ENCODE data around the gene SLC15A4.
"Not testable (repeated sequence)": the region's sequence is repeated elsewhere in the genome, so short reads cannot be mapped to it uniquely, and the experiment has no call there.

Gene SLC15A4

GRCh38 chr12:128823916-128824839 lies at the start of gene SLC15A4:
Gene SLC15A4 (minus strand): TSS chr12:128823958. CDS start chr12:128823943, 15 bp downstream.
- peak; percentile 84 to 87 for DNase-seq (ENCODE audit: low read depth in 2 of 2, low spot score in 1 of 2)

GRCh38 chr12:128872303-128872702 lies 48.5 kb upstream of the SLC15A4 start:
- DNase-seq (ENCODE audit: low read depth in 2 of 2, low spot score in 1 of 2): no peak

GRCh38 chr12:128871516-128871892 lies 47.7 kb upstream of the SLC15A4 start:
- DNase-seq (ENCODE audit: low read depth in 2 of 2, low spot score in 1 of 2): no peak

GRCh38 chr12:128867466-128867865 lies 43.7 kb upstream of the SLC15A4 start:
- no peak for DNase-seq (ENCODE audit: low read depth in 2 of 2, low spot score in 1 of 2)

- no peak for DNase-seq (ENCODE audit: low read depth in 2 of 2, low spot score in 1 of 2)
Observed at GRCh38 chr12:128864516-128865186, 40.9 kb upstream of the SLC15A4 start.

GRCh38 chr12:128863957-128864356 lies 40.2 kb upstream of the SLC15A4 start:
- DNase-seq (ENCODE audit: low read depth in 2 of 2, low spot score in 1 of 2): no peak

- no peak for DNase-seq (ENCODE audit: low read depth in 2 of 2, low spot score in 1 of 2)
Observed at GRCh38 chr12:128861226-128862016, 37.7 kb upstream of the SLC15A4 start.

- DNase-seq (ENCODE audit: low read depth in 2 of 2, low spot score in 1 of 2): no peak
Observed at GRCh38 chr12:128859311-128859710, 35.6 kb upstream of the SLC15A4 start.

- no peak for DNase-seq (ENCODE audit: low read depth in 2 of 2, low spot score in 1 of 2)
Observed at GRCh38 chr12:128857133-128857763, 33.5 kb upstream of the SLC15A4 start.

- no peak for DNase-seq (ENCODE audit: low read depth in 2 of 2, low spot score in 1 of 2)
Observed at GRCh38 chr12:128856791-128857078, 33.0 kb upstream of the SLC15A4 start.

GRCh38 chr12:128856035-128856790 lies 32.5 kb upstream of the SLC15A4 start:
- DNase-seq (ENCODE audit: low read depth in 2 of 2, low spot score in 1 of 2): no peak

- no peak for DNase-seq (ENCODE audit: low read depth in 2 of 2, low spot score in 1 of 2)
Observed at GRCh38 chr12:128853600-128854197, 29.9 kb upstream of the SLC15A4 start.

GRCh38 chr12:128852885-128853599 lies 29.3 kb upstream of the SLC15A4 start, which contains the start of gene GLT1D1:
Gene GLT1D1 (plus strand): TSS chr12:128853478. CDS start chr12:128853582, 104 bp downstream.
- DNase-seq (ENCODE audit: low read depth in 2 of 2, low spot score in 1 of 2): no peak

GRCh38 chr12:128852026-128852698 lies 28.4 kb upstream of the SLC15A4 start:
- no peak for DNase-seq (ENCODE audit: low read depth in 2 of 2, low spot score in 1 of 2)

- not testable (repeated sequence) for DNase-seq (ENCODE audit: low read depth in 2 of 2, low spot score in 1 of 2)
Observed at GRCh38 chr12:128851429-128851828, 27.7 kb upstream of the SLC15A4 start.

GRCh38 chr12:128850400-128850799 lies 26.6 kb upstream of the SLC15A4 start:
- DNase-seq (ENCODE audit: low read depth in 2 of 2, low spot score in 1 of 2): no peak

- DNase-seq (ENCODE audit: low read depth in 2 of 2, low spot score in 1 of 2): not testable (repeated sequence)
Observed at GRCh38 chr12:128849806-128850205, 26.0 kb upstream of the SLC15A4 start.

- DNase-seq (ENCODE audit: low read depth in 2 of 2, low spot score in 1 of 2): no peak
Observed at GRCh38 chr12:128848371-128848770, 24.6 kb upstream of the SLC15A4 start.

GRCh38 chr12:128846671-128847070 lies 22.9 kb upstream of the SLC15A4 start:
- DNase-seq (ENCODE audit: low read depth in 2 of 2, low spot score in 1 of 2): not testable (repeated sequence)

Data from stimulated activated CD8-positive, alpha-beta memory T cell treated with anti-CD3 and anti-CD28 coated beads, Interleukin-4, amount 100 ng/mL, for 4 hours (primary cell).